H1 (cell line): ENCODE results near the gene SPTBN1.

ENCODE experiments used
- CTCF ChIP-seq, 3 experiments: IDR thresholded peaks; 1 replicate in 2 of 3; 2 replicates in 1 of 3; pipeline versions ENCODE4 v1.5.1 to v1.6.1; 2011; ENCODE audit warnings: low read length in 3 of 3, mild to moderate bottlenecking in 3 of 3, inconsistent platforms in 2 of 3, low read depth in 1 of 3, moderate library complexity in 1 of 3; ENCODE audit not compliant: insufficient read depth in 1 of 3; ENCODE audit errors: control extremely low read depth in 1 of 3
- EZH2 ChIP-seq: fragments of 200-600 bp; sonication (generic); IDR thresholded peaks from 2 replicates; pipeline ENCODE4 v1.7.1; 2012; ENCODE audit warnings: low read depth, mild to moderate bottlenecking, moderate library complexity, low read length, inconsistent platforms; ENCODE audit not compliant: severe bottlenecking
- POLR2A ChIP-seq, 2 experiments: IDR thresholded peaks; 1 replicate in 1 of 2; 2 replicates in 1 of 2; pipeline ENCODE4 v1.6.1; 2011; ENCODE audit warnings: low read depth in 2 of 2, low read length in 2 of 2, mild to moderate bottlenecking in 2 of 2; ENCODE audit errors: control extremely low read depth in 1 of 2
- SUZ12 ChIP-seq: fragments of 200-600 bp; sonication (generic); IDR thresholded peaks from 2 replicates; pipeline ENCODE4 v1.6.1; 2012; ENCODE audit warnings: mild to moderate bottlenecking, inconsistent platforms, low read length, moderate library complexity, mixed read lengths
- USF2 ChIP-seq: IDR thresholded peaks from 2 replicates; pipeline ENCODE4 v1.6.1; 2011; ENCODE audit warnings: low read length, improper control_type of control experiment

- TF ChIP-seq CTCF (IDR thresholded peaks at IDR 0.05; ENCODE audit: control extremely low read depth in 1 of 3, insufficient read depth in 1 of 3, low read depth in 1 of 3, low read length in 3 of 3): no peak
- no peak for TF ChIP-seq USF2
- TF ChIP-seq POLR2A (IDR thresholded peaks at IDR 0.05; ENCODE audit: control extremely low read depth in 1 of 2, low read depth in 2 of 2, low read length in 2 of 2): no peak
- no peak for TF ChIP-seq EZH2
- no peak for TF ChIP-seq SUZ12
Measured at GRCh38 chr2:54529935-54530334, 73.8 kb downstream of the SPTBN1 start.
